ENCODE data around the gene ZBTB46. TPM values are rescaled to one million over a fixed set of nuclear protein-coding genes. Genes with fewer than 3 reads are reported as not detected.
A peak's percentile ranks its signal among the peaks of the same experiment; 100 is the strongest.

Gene ZBTB46
- total RNA-seq, 2 donors from 2014 or later = 7.9 to 12.2 TPM

DNA sequence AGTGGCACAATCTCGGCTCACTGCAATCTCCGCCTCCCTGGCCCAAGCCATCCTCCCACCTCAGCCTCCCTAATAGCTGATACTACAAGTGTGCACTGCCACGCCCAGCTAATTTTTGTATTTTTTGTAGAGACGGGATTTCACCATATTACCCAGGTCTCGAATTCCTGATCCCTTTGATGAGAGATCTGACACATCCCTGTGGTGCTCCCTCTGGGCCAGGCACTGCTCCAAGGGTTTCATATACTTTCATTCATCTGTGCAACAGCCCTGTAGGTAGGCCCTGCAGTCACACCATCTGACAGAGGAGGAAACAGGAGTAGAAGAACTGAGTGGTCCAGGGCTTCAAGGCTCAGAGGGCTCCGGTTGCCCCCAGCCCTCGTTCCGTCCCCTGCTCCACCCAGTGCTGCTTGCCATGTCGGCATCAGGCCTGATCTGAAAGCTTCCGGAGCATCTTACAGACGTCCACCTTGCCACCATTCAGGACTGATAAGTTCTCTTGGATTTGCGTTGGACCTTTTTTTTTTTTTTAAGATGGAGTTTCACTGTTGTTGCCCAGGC lies 119.9 kb downstream of the ZBTB46 start:
- no peak for DNase-seq (ENCODE audit: low spot score)
- Histone ChIP-seq H3K4me3 (no peak overlapping the region), H3K9me3 (no peaks in the 10 kb centered on the region), H3K27me3 (replicated peaks; ENCODE audit: insufficient read depth) (no peaks in the 10 kb centered on the region), H3K4me1 (replicated peaks) (peaks cover 17% of the 10 kb centered on the region), H3K27ac (no peak overlapping the region), H3K36me3 (no peaks in the 10 kb centered on the region)
- intact Hi-C loops (cut with DNase I) = no loop called here
- 85% methylated on average over 12 of the region's 12 CpGs for WGBS
- TF ChIP-seq POLR2AphosphoS5 (IDR thresholded peaks at IDR 0.05) = no peak
- TF ChIP-seq POLR2A (IDR thresholded peaks at IDR 0.05) = no peak
- TF ChIP-seq, protein P1, sequence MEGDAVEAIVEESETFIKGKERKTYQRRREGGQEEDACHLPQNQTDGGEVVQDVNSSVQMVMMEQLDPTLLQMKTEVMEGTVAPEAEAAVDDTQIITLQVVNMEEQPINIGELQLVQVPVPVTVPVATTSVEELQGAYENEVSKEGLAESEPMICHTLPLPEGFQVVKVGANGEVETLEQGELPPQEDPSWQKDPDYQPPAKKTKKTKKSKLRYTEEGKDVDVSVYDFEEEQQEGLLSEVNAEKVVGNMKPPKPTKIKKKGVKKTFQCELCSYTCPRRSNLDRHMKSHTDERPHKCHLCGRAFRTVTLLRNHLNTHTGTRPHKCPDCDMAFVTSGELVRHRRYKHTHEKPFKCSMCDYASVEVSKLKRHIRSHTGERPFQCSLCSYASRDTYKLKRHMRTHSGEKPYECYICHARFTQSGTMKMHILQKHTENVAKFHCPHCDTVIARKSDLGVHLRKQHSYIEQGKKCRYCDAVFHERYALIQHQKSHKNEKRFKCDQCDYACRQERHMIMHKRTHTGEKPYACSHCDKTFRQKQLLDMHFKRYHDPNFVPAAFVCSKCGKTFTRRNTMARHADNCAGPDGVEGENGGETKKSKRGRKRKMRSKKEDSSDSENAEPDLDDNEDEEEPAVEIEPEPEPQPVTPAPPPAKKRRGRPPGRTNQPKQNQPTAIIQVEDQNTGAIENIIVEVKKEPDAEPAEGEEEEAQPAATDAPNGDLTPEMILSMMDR (IDR thresholded peaks at IDR 0.05) = no peak

DNA sequence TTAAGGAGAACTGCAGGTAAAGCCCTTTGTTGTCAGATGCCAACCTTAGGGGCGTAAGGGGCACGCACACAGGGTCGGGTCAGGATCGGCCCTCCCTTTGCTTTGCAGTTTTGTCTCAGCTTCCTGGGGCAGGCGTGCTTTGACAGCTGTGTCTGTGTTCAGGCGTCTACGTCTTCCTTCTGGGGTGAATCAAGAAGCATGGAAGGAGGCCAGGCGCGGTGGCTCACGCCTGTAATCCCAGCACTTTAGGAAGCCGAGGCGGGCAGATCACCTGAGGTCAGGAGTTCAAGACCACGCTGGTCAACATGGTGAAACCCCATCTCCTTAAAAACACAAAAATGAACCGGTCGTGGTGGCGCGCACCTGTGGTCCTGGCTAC lies 121.9 kb downstream of the ZBTB46 start:
- WGBS = 92% methylated on average over 17 of the region's 17 CpGs

DNA sequence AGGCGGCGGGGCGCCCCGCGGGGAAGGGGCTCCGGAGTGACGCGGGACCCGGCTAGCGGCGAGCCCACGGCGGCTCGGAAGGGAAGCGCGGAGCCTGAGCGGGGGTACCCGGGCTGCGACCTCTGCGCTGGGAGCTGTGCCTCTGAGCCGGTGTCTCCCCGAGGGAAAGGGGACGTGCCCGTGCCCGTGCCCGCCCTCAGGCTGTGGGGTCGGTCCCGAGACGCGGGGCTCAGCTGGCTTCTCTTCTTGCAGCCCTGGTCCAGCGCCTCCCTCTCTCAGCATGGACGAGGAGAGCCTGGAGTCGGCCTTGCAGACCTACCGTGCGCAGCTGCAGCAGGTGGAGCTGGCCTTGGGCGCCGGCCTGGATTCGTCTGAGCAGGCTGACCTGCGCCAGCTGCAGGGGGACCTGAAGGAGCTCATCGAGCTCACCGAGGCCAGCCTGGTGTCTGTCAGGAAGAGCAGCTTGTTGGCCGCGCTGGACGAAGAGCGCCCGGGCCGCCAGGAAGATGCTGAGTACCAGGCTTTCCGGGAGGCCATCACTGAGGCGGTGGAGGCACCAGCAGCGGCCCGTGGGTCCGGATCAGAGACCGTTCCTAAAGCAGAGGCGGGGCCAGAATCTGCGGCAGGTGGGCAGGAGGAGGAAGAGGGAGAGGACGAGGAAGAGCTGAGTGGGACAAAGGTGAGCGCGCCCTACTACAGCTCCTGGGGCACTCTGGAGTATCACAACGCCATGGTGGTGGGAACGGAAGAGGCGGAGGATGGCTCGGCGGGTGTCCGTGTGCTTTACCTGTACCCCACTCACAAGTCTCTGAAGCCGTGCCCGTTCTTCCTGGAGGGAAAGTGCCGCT lies 122.5 kb downstream of the ZBTB46 start:
- intact Hi-C loops (cut with DNase I) = loop anchor here (2.0 to 5.0 kb wide), 2 partner anchors 30 to 51 kb away; partner anchors contain the start of genes RTEL1 and SLC2A4RG
- Histone ChIP-seq H3K4me3 (peak overlapping the region; percentile 84 to 91), H3K9me3 (no peaks in the 10 kb centered on the region), H3K27ac (peak overlapping the region; percentile 70 to 73), H3K4me1 (replicated peaks) (peaks cover 17% of the 10 kb centered on the region), H3K27me3 (replicated peaks; ENCODE audit: insufficient read depth) (no peaks in the 10 kb centered on the region), H3K36me3 (peaks cover 0 to 21% of the 10 kb centered on the region in 2 donors)
- TF ChIP-seq, protein P1 (IDR thresholded peaks at IDR 0.05) = no peak
- no peak for TF ChIP-seq POLR2AphosphoS5 (IDR thresholded peaks at IDR 0.05)
- no peak for TF ChIP-seq POLR2A (IDR thresholded peaks at IDR 0.05)
- 33% methylated on average over 35 of the region's 67 CpGs for WGBS
- DNase-seq (ENCODE audit: low spot score) = no peak

More for the DNA sequence above, 121.9 kb downstream of the ZBTB46 start:
- no peaks in the 10 kb centered on the region for H3K27me3 ChIP-seq (replicated peaks; ENCODE audit: insufficient read depth)
- no peak overlapping the region for H3K27ac ChIP-seq
- peaks cover 17% of the 10 kb centered on the region for H3K4me1 ChIP-seq (replicated peaks)
- H3K4me3 ChIP-seq = no peak overlapping the region
- peaks cover 0 to 15% of the 10 kb centered on the region in 2 donors for H3K36me3 ChIP-seq
- intact Hi-C loops (cut with DNase I) = loop anchor here (2.0 to 5.0 kb wide), 2 partner anchors 30 to 52 kb away; partner anchors contain the start of genes RTEL1 and SLC2A4RG
- DNase-seq (ENCODE audit: low spot score) = no peak
- TF ChIP-seq, protein P1 (IDR thresholded peaks at IDR 0.05) = no peak
- TF ChIP-seq POLR2A (IDR thresholded peaks at IDR 0.05) (no peak), POLR2AphosphoS5 (IDR thresholded peaks at IDR 0.05) (no peak)
- no peaks in the 10 kb centered on the region for H3K9me3 ChIP-seq

DNA sequence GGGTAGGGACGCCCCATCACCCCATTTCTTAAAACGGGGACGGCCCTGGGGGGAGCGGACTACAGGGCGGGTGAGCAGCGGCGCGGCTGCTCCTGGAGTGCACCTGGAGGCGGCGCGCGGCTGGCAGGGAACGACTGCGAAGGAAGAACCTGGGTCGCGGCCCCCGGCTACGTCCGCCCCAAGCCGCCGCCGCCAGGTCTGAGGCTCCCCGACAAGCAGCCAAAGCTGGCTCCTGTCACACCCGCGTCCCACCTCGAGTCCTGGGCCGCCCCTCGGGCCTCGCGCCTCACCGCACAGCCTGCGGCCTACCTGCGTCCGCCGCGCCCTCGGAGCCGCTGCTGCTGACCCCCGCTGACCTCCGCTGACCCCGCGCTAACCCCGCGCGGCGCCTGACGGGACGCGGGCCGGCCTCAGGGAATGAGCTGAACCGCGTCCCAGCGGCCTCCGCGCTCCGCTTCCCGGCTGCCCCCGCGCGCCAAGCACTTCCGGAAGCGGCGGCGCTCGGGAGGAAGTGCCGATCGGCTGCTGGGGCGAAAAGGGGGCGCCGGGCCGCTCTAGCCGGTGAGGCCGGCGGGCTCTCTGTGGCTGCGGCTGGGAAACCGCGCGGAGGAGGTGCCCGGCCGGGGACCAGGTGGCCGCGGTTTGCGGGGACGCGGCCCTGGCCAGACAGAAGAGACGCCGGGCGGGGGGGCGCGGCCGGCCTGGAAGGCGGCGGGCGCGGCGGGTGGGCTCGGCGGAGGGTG lies 123.3 kb downstream of the ZBTB46 start, which contains the start of the genes ARFRP1 and ZGPAT:
Gene ARFRP1 (minus strand): TSS at position 419 of the 743 bp plus-strand sequence. CDS start 885 bp downstream, outside the sequence.
Gene ZGPAT (plus strand): TSS at position 482 of the 743 bp plus-strand sequence. CDS start 542 bp downstream, outside the sequence.
- TF ChIP-seq POLR2A (IDR thresholded peaks at IDR 0.05) (peak; percentile 56), POLR2AphosphoS5 (IDR thresholded peaks at IDR 0.05) (peak; percentile 79)
- TF ChIP-seq, protein P1 (IDR thresholded peaks at IDR 0.05) = peak in 1 of 4 experiments; percentile 24
- WGBS = under 1% methylated on average over 57 of the region's 98 CpGs
- DNase-seq (ENCODE audit: low spot score) = peak; percentile 73
- Histone ChIP-seq H3K4me3 (peak within 1 kb of the TSS; percentile 84 to 91), H3K27ac (peak within 1 kb of the TSS; percentile 70 to 73), H3K27me3 (replicated peaks; ENCODE audit: insufficient read depth) (no peaks in the 10 kb centered on the region), H3K36me3 (peaks cover 0 to 23% of the 10 kb centered on the region in 2 donors), H3K9me3 (no peaks in the 10 kb centered on the region), H3K4me1 (replicated peaks) (peaks cover 17% of the 10 kb centered on the region)
- intact Hi-C loops (cut with DNase I) = loop anchor here (2.0 to 5.0 kb wide), 2 partner anchors 31 to 50 kb away; partner anchors contain the start of genes RTEL1 and SLC2A4RG

All from prostate gland (tissue), 2 donors.